HG02840 (cell line): ENCODE measurements around the gene CLDN22.

Experiments
- ATAC-seq: cut with Tn5 transposase; IDR thresholded peaks from one replicate; pipeline ENCODE4 v1.9.1; 2021; ENCODE audit warnings: mild to moderate bottlenecking, moderate library complexity, moderate number of reproducible peaks; ENCODE audit not compliant: unreplicated experiment, low FRiP score

CLDN22 gene

DNA sequence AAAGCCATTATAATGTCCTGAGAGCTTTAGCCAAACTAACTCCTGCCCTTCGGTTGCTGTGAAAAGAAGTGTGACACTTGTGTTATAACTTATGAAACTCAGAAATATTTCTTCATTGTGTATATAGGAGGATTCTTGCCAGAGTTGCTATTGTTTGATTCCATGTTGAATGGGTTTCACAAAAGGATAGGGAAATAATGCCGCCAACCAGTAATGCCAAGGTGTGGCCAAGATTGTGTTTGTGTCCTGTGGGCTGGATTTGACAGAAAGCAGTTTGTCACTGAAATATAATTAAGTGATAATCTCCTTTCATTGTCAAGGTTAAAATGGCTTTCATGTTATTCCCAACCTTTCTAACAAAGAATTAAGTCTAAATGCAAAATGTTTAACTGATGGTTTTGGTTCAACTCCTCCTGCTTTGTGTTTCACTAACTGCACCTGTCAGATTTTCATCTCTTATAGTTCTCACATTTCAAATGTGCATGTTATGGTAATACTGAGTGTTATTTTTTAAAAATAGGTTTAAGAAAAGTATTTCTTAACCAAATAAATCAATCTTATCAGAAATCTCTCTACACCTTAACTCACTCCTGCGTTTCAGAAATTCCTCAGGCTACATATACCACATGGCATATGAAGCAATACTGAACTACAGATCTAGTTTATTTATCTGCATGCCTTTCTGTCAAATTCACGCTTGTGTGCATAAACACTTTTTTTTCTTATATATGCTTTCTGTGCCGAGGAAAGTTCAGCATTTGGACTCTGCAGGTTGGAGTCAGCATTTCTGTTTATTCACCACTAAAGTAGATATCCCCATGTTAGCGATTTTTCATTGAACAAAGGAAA lies at the start of gene CLDN22:
Gene CLDN22, minus strand, starts transcription at position 66 of the 849 bp plus-strand sequence. Its CDS starts 58 bp downstream, at position 8.
- ATAC-seq = no peak

DNA sequence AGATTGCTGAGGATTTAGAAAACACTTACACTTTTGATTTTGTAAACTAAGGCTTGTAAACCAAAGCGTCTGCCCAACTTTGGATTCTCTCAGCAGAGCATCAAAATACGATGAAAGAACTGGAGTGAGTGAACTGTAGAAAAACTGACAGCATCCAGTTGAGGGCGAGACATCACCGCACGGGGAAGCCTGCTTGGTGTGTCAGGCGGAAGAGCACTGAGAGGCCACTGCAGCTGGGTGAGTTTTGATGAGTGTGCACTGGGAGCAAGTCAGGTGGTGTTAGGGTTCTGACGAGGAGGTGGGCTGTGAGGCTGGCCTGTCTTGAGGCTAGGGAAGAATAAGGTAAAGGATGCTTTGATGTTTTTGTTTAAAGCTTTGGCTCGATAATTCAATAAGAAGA lies 49.0 kb upstream of the CLDN22 start:
- ATAC-seq = no peak

DNA sequence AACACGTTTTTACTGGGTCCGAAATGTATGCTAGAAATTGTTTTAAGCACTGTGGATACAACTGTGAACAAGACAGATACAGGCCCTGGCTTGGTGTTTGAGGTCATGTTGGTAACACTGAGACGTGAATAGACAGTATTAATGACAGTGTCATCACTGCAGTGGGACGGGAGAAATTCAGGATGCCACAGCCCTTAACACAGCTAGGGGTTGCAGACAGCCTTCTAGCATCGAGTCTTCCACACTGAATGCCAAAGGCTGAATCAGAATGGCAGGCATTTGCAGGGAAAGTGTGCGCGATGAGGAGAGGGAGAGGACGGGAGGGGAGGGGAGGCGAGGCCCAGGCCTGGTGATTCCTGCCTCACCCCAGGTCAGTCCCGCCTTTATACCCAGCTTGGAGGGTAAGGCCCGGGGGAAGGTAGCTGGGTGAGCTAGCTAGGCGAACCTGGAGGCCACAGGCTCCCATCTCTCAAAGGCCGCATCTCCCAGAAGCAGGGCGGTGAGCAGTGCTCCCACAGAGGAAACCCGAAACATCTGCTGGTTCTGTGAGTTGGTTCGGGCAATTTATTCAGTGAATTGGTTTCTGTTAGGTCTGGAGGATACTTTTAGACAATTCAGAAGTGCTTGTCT lies 46.2 kb upstream of the CLDN22 start:
- ATAC-seq = no peak

DNA sequence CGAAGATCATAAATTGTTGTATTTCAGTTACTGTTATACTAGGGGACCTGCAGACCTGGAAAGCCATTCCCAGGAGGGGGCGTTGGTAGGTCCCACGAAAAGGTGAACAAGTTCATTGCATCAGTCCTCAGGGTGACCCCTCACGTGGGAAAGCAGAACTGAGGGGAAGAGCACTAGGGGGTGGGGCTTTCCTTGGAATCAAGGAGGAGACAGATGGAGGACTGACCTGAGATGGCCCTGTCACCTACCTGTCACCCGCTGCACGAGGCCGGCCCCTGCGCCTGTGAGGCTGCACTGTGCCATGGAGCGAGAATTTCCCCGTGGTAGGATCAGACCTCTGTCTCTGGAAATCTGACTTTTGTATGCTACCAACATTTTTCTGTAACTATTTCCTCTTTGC lies 43.9 kb upstream of the CLDN22 start:
- ATAC-seq = no peak

DNA sequence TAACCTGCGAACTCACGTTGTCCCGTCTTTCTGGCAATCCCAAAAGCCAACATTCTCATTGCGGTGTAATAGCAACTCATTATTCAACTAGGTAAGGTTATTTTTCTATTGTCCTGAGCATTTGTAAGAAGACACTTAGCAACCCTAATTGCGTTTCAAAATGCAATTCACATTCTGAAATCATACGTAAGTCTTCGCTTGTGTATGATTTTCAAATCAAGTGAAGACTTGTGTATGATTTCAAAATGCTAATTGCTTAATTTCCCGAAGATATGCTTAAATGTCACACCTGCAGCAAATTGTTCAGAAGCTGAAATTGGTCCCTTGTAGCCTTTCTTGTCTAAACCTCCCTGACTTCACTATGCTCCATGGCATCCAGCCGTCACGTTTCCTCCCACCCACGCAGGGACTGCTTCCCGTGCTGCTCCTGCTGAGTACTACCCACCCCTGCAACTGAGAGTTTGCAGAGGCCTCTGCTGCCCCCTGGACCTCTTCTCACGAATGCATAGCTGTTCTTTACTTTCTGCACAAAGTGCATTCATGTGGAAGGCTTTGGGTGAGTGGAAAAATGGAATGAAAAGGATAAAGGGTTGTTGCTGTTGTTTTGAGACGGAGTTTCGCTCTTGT lies 43.0 kb upstream of the CLDN22 start:
- ATAC-seq = no peak

DNA sequence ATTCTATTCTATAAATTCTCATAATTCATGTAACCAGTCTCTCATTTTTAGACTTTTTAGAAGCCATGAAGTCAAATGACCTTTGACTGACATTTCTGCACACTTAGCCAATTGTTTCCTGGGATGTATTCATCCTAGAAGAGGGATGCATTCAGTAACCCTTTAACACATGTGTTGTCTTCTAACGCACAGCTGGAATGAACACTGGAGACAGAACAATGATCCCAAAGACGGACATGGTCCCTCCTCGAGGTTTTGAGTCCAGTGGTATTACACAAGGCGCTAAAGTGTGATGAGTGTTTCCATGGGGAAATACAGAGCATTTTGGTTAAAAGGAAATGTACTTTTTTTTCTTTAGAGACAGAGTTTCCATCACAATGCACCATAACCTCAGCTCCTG lies 42.0 kb upstream of the CLDN22 start:
- ATAC-seq = no peak

DNA sequence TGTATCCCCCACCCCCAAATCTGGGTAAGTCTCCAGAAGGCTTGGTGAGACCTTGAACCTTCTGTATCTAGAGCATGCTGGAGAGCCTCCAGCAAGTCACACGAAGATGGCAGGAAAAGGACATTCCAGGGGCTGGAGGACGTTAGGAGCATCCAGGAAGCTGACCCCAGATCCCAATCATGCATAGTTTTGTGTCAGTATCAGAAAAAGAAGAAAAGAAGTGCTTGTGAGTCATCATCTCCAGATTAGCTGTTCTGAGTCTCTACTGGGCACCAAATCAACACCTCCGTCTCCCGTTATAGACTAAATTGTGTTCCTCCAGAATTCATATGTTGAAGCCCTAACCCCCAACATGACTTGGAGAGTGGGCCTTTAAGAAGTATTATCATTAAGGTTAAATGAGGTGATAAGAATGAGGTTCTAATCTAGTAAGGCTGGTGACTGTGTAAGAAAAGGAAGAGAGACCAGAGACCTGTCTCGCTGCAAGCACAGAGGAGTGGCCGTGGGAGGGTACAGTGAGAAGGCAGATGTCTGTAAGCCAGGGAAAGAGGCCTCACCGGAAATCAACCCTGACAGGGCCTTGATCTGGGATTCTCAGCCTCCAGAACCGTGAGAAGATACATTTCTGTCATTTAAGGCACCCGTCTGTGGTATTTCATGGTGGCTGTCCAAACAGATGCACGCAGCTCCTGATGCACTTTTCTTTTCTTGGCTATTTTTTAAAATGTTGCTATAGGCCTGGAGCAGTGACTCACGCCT lies 40.3 kb upstream of the CLDN22 start:
- no peak for ATAC-seq

DNA sequence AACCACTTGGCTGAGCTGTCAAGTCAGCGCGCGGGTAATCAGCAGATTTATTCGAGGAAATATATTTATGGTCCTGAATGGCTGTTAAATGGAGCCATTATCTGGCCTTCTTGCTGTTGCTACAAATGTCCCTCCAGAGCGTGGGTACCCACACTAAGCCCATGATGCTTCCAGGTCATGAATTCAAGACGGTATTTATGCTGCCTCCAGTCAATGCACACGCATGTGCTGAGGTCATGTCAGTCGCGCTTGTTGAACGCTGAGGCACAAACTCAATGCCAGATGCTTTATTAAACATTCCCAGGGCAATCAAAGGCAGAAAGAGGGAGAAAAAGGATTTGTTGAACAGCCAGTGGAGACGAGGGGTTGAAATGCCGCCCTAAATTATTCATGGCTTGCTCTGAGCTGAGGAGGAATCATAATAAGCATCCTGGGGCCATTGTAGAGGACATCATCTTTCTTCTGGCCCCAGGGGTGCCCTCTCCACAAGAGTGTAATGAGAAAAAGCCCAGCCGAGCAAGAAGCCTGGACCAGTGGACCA lies 38.2 kb upstream of the CLDN22 start:
- no peak for ATAC-seq

DNA sequence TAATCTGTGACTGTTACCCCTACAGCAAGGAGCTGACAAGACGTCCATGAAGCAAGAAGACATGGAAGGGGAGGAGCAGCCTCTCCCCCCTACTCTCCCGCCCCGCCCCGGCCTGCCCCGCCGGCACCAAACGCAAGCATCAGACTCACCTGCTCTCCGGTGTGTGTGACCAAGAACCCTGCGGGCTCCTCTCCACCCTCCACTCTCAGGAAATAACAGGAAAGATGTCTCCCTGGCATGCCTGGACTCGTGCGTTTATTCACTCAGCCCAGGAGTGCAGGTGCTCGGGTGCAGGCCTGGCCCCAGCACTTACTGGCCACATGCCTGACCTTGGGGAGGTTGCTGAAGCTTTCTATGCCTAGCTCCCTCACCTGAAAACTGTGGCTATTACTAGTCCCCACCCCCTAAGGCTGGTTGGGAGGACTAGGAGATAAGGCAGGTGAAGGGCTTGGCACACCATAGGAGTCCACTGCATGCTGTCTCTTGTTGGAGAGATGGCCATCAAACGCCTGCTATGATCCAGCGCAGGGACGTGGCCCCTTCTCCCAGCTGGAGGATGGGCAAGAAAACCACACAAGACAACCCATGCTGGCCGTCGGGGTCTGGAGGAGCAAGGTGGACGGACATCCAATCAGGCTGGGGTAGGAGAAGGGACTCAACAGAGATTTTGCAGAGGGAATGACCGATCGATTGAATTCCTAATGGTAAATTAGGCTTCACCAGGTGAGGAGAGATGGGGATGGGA lies 37.0 kb upstream of the CLDN22 start:
- ATAC-seq = no peak

- no peak for ATAC-seq
Measured at GRCh38 chr4:183356173-183356830, 36.2 kb upstream of the CLDN22 start.

- no peak for ATAC-seq
Measured at GRCh38 chr4:183355405-183355804, 35.3 kb upstream of the CLDN22 start.

DNA sequence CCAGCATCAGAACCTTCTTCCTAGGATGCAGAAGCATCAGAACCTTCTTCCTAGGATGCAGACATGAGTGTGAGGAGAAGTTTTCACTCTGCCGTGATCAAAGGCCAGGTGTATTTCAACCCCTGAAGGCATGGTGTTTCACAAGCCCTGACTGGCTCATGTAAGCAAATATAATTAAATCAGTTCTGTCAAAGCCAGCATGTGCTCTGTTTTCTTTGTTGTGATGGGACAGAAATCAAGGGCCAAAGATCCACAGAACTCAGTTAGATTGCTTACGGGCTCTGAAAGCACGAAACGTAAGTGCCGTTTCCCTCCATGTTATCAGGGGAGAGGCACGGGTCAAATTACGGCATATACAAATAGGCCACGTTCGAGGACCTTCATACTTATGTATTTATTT lies 34.1 kb upstream of the CLDN22 start:
- ATAC-seq = no peak

GRCh38 chr4:183353557-183353956 lies 33.5 kb upstream of the CLDN22 start:
- ATAC-seq = no peak

GRCh38 chr4:183352546-183352945 lies 32.5 kb upstream of the CLDN22 start:
- no peak for ATAC-seq

DNA sequence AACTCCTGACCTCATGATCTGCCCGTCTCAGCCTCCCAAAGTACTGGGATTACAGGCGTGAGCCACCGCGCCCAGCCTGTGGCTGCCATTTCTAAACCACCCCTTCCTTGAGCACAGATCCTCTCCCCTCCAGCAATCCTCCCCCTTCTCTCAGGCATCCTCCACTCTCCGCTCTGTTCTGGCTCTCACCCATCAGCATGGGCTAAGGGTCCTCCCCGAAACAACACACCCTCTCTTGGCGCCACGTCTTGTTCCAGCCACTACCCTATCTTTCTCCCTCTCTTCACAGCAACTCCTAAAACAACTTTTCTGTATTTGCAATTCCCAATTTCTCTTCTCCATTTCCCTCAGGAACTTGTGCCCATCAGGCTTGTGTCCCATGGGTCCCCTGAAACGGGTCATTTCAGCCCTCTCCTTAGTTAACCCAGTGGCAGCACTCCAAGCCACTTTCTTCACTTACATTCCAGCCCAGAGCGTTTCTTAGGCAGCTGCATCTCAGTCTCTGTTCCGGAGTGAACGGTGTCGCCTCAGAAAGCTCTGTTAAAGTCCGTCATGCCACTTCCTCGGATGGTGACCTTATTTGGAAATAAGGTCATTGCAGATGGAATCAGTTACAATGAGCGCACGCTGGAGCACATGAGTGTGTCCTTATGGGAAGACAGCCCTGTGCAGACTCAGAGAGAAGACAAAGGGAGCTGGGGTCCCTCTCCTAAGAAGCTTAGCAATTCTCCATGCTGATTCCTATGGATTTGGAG lies 30.4 kb upstream of the CLDN22 start:
- ATAC-seq = no peak

GRCh38 chr4:183349673-183350072 lies 29.6 kb upstream of the CLDN22 start:
- ATAC-seq = no peak

- ATAC-seq = no peak
Measured at GRCh38 chr4:183348706-183349659, 28.9 kb upstream of the CLDN22 start.

DNA sequence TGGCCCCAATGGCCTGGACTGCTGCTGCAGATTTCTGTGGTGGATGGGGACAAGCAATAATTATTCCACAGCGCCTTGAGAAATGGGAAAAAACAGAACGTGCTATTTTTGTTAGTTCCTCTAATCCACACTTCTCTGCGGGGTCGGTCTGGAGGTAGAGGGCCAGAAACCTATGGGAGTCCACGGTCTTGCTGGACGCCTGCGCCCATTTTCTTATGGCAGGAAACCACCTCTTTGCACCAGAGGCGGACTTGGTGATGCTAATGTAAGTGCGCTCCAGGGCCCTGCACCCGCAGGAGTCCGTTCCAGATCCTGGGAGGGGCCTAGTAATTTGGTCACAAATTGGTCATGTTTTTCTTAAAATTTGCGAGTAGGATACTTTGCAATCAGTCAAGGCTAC lies 28.1 kb upstream of the CLDN22 start:
- no peak for ATAC-seq
